A673 (cell line): ENCODE data around the gene BST1. TPM values are rescaled to one million over a fixed set of nuclear protein-coding genes. Genes with fewer than 3 reads are reported as not detected.

Experiments
- BruUV-seq: library from RNA; stranded (reverse); fragments of 400-500 nt; replicated peaks from 2 replicates; lab custom pipeline; 2021; lab: Mats Ljungman, UMichigan
- CTCF ChIA-PET: fragments of 300-600 bp; sonication (Branson Sonifier 250); formaldehyde crosslinking; loops from one replicate; lab custom pipeline; 2022; ENCODE audit warnings: antibody characterized with exemption; lab: Charles Lee
- POLR2A ChIA-PET: fragments of 300-600 bp; sonication (Branson Sonifier 250); formaldehyde crosslinking; loops from one replicate; lab custom pipeline; 2022; ENCODE audit warnings: antibody characterized with exemption; ENCODE audit not compliant: low non-redundant PET; lab: Charles Lee
- DNase-seq: peaks from one replicate; pipeline ENCODE4 v3.0.0-alpha.2; 2015; ENCODE audit warnings: low spot score
- H3K27ac ChIP-seq: fragments of 200-600 bp; sonication (generic); 2 replicates; pipeline ENCODE4 v1.5.1; 2016; ENCODE audit warnings: mixed run types, low read depth, mild to moderate bottlenecking, mixed read lengths, antibody characterized with exemption, low read length; ENCODE audit not compliant: poor library complexity, severe bottlenecking
- H3K27me3 ChIP-seq: fragments of 200-600 bp; sonication (generic); replicated peaks from 2 replicates; pipeline ENCODE4 v1.6.1; 2017; ENCODE audit warnings: mixed run types, low read depth, mild to moderate bottlenecking, mixed read lengths, antibody characterized with exemption, low read length; ENCODE audit not compliant: insufficient read depth, poor library complexity
- H3K36me3 ChIP-seq: fragments of 200-600 bp; sonication (generic); 2 replicates; pipeline ENCODE4 v1.6.1; 2016; ENCODE audit warnings: mixed run types, mild to moderate bottlenecking, mixed read lengths, antibody characterized with exemption, low read length; ENCODE audit not compliant: insufficient read depth, poor library complexity, severe bottlenecking
- H3K4me1 ChIP-seq: fragments of 200-600 bp; sonication (generic); 2 replicates; pipeline ENCODE4 v1.6.1; 2017; ENCODE audit warnings: mixed run types, mild to moderate bottlenecking, mixed read lengths, antibody characterized with exemption, low read length; ENCODE audit not compliant: insufficient read depth, poor library complexity, severe bottlenecking
- H3K4me3 ChIP-seq: fragments of 200-600 bp; sonication (generic); 2 replicates; pipeline ENCODE4 v1.5.1; 2016; ENCODE audit warnings: low read depth, mixed run types, mild to moderate bottlenecking, mixed read lengths, low read length; ENCODE audit not compliant: poor library complexity, severe bottlenecking
- H3K9me3 ChIP-seq: fragments of 200-600 bp; sonication (generic); 2 replicates; pipeline ENCODE4 v1.6.1; 2016; ENCODE audit warnings: mixed run types, low read depth, mild to moderate bottlenecking, mixed read lengths, antibody characterized with exemption, low read length; ENCODE audit not compliant: poor library complexity, severe bottlenecking
- EZH2 ChIP-seq: fragments of 200-600 bp; sonication (generic); IDR thresholded peaks from 2 replicates; pipeline ENCODE4 v1.6.1; 2017; ENCODE audit warnings: borderline replicate concordance, low read depth, mild to moderate bottlenecking, mixed read lengths, antibody characterized with exemption, low read length; ENCODE audit not compliant: poor library complexity, severe bottlenecking
- intact Hi-C: fragments of 100-400 bp; cut with micrococcal nuclease; formaldehyde crosslinking; loops from one replicate; pipeline ENCODE4 v1.10.0; 2022; ENCODE audit not compliant: unreplicated experiment
- total RNA-seq: library from RNA; stranded (reverse); gene quantifications from 2 replicates; pipeline ENCODE4 v1.2.3, GENCODE V29; 2021
- TF ChIP-seq, protein P1 (sequence below): fragments of 300-800, 200-600 bp; sonication (generic); conservative IDR thresholded peaks from 2 replicates; pipeline ENCODE4 v1.5.1; 2017; ENCODE audit warnings: low read depth, mild to moderate bottlenecking, antibody characterized with exemption, low read length, moderate library complexity, mixed read lengths

The BST1 gene
- total RNA-seq, 1 experiment from 2014 or later, result 2.4 TPM

DNA sequence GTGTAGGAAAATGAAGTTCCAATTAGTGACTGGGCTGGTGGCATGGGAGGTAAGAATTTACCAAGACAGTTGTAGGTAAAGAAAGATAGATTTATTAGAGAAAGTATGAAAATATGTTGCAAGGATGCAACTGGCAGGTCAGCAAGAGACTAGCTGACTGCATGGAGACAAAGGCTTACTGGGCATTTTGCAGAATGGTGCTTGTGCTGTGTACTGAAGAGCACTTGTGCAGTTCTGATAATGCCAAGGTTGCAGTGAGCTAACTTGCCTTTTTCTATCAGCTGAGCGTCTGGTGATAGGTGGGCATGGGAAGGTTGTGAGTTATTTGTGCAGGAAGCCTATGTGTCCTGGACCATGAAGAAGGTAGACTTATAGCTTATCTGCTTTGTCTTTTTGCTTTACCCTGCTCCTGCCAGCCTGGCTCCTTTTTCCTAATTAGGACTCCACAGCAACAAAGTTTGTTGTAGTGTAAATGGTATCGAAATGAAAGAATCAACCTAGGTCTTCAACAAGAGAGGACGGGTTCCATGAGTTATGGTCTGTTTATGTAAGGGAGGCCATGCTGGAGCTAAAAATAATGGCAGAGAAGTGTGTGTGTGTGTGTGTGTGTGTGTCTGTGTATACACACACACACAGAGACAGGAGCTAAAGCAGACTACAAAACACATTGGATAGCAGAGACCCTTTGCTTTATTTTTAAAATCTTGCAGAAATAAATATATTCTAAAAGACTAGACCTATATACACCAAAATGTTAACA lies 15.0 kb downstream of the BST1 start:
- ChIA-PET POLR2A (no interaction called here), CTCF (interaction anchor here (0.6 kb wide), 2 partner anchors 9 to 102 kb away, joined by 3 to 4 read pairs; no protein-coding TSS in a partner anchor)
- Histone ChIP-seq H3K27me3 (no peaks in the 10 kb centered on the region), H3K4me3 (no peak overlapping the region), H3K27ac (no peak overlapping the region), H3K4me1 (peaks cover 14% of the 10 kb centered on the region), H3K9me3 (no peaks in the 10 kb centered on the region), H3K36me3 (no peaks in the 10 kb centered on the region)
- intact Hi-C loops, result no loop called here
- DNase-seq, result no peak
- TF ChIP-seq, protein P1, sequence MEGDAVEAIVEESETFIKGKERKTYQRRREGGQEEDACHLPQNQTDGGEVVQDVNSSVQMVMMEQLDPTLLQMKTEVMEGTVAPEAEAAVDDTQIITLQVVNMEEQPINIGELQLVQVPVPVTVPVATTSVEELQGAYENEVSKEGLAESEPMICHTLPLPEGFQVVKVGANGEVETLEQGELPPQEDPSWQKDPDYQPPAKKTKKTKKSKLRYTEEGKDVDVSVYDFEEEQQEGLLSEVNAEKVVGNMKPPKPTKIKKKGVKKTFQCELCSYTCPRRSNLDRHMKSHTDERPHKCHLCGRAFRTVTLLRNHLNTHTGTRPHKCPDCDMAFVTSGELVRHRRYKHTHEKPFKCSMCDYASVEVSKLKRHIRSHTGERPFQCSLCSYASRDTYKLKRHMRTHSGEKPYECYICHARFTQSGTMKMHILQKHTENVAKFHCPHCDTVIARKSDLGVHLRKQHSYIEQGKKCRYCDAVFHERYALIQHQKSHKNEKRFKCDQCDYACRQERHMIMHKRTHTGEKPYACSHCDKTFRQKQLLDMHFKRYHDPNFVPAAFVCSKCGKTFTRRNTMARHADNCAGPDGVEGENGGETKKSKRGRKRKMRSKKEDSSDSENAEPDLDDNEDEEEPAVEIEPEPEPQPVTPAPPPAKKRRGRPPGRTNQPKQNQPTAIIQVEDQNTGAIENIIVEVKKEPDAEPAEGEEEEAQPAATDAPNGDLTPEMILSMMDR, result no peak
- TF ChIP-seq EZH2, result no peak
- BruUV-seq, result no TSS peak

DNA sequence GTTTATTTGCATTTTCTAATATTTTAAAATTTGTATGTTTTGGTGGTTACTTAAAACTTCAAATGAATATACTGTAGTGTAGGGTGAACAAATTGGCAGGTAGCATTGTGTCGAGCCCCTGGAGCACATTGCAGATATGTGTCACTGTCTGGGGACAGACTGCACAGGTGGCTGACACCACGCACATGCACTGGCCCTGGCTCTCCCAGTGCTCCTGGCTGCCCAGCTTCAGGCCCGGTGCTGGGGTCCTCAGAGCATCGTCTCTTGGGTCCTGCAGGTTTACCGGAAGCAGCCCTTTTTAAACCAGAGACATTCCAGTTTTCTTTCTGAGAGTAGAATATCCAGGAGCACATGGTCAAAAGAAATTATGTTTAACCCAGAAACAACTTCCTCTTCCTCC lies 15.6 kb downstream of the BST1 start:
- peaks cover 14% of the 10 kb centered on the region for H3K4me1 ChIP-seq
- H3K9me3 ChIP-seq, result no peaks in the 10 kb centered on the region
- BruUV-seq, result no TSS peak
- H3K36me3 ChIP-seq, result no peaks in the 10 kb centered on the region
- H3K27ac ChIP-seq, result no peak overlapping the region
- DNase-seq, result no peak
- intact Hi-C loops, result no loop called here
- no peak overlapping the region for H3K4me3 ChIP-seq
- TF ChIP-seq, protein P1, result no peak
- no peak for TF ChIP-seq EZH2
- POLR2A ChIA-PET, result no interaction called here
- CTCF ChIA-PET, result no interaction called here
- no peaks in the 10 kb centered on the region for H3K27me3 ChIP-seq

DNA sequence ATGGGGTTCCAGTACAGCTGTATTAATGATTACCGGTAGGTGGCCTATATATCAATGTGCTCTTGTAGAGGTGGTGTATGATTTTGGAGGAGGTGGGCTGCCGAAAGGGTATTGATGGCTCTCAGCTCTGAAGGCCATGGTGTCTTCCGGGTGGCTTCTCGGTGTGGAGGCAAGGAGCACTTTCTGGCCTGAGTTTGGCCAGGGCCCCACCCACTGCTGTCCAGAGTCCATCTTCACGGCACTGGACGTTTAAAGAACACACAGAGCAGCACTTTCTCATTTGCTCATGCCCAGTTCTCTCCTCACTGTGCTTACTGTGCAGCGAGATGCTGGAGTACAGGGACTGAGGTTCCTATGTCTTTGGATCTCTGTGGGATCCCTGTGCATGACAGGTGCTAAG lies 16.1 kb downstream of the BST1 start:
- Histone ChIP-seq H3K27me3 (no peaks in the 10 kb centered on the region), H3K4me1 (peaks cover 14% of the 10 kb centered on the region), H3K36me3 (no peaks in the 10 kb centered on the region), H3K4me3 (no peak overlapping the region), H3K27ac (no peak overlapping the region), H3K9me3 (no peaks in the 10 kb centered on the region)
- BruUV-seq, result no TSS peak
- intact Hi-C loops, result no loop called here
- CTCF ChIA-PET, result no interaction called here
- no peak for DNase-seq
- no peak for TF ChIP-seq EZH2
- TF ChIP-seq, protein P1, result no peak
- POLR2A ChIA-PET, result no interaction called here
